IPS DF 6.9 (cell line): ENCODE measurements around the gene MLPH.

Experiments used
- DNase-seq: peaks from one replicate; pipeline ENCODE4 v3.0.0-alpha.2; 2013; ENCODE audit warnings: low read depth, low spot score
- H3K27ac ChIP-seq: one replicate; pipeline ENCODE4 v1.5.1; 2013; ENCODE audit warnings: low read length, control low read depth
- H3K27me3 ChIP-seq: 2 replicates; pipeline ENCODE4 v1.6.1; 2013; ENCODE audit warnings: mild to moderate bottlenecking, low read length; ENCODE audit not compliant: control insufficient read depth, insufficient read depth
- H3K36me3 ChIP-seq: 2 replicates; pipeline ENCODE4 v1.6.1; 2013; ENCODE audit warnings: low read length; ENCODE audit not compliant: control insufficient read depth, insufficient read depth
- H3K4me1 ChIP-seq: 2 replicates; pipeline ENCODE4 v1.6.1; 2013; ENCODE audit warnings: low read length; ENCODE audit not compliant: control insufficient read depth, insufficient read depth
- H3K4me3 ChIP-seq: 2 replicates; pipeline ENCODE4 v1.5.1; 2013; ENCODE audit warnings: mild to moderate bottlenecking, low read length
- H3K9me3 ChIP-seq: 2 replicates; pipeline ENCODE4 v1.6.1; 2013; ENCODE audit warnings: low read length, inconsistent platforms; ENCODE audit not compliant: control insufficient read depth, insufficient read depth
- WGBS: extraction: QIAGEN DNeasy Blood & Tissue Kit; methylation state at CpG from one replicate; pipeline ENCODE4 v1.1.7; 2013; ENCODE audit warnings: mixed read lengths, missing lambda C conversion rate; ENCODE audit not compliant: insufficient read length, insufficient coverage; 5-methylcytosine and 5-hydroxymethylcytosine counted together

MLPH gene

DNA sequence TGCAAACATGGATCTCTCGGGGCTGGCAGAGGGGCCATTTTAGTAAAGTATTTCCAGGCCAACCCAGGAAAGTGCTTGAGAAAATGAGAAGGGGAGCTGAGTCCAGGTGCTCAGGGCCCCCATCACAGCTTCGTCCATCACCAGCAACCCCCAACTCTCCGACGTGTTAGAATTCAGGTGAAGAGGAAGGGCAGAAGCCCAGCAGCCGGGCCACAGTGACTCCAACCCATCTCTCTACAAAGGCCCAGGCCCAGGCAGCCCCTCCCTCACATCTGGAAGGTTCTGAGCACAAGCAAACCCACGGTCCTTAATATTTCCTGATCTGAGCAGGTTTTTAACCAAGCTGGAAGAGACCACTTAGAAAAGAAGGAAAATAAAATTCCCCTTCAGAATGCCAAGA, 38.4 kb upstream of the MLPH start:
- H3K9me3 ChIP-seq = no peaks in the 10 kb centered on the region
- H3K4me1 ChIP-seq = peaks cover 2% of the 10 kb centered on the region; the same call in 1 of the 2 replicates
- no peaks in the 10 kb centered on the region; the same call in 1 of the 2 replicates for H3K36me3 ChIP-seq
- H3K4me3 ChIP-seq = no peak overlapping the region
- no CpG with 5 or more reads among the region's 6 CpGs for WGBS
- no peak for DNase-seq
- H3K27ac ChIP-seq = no peak overlapping the region
- H3K27me3 ChIP-seq = no peaks in the 10 kb centered on the region

DNA sequence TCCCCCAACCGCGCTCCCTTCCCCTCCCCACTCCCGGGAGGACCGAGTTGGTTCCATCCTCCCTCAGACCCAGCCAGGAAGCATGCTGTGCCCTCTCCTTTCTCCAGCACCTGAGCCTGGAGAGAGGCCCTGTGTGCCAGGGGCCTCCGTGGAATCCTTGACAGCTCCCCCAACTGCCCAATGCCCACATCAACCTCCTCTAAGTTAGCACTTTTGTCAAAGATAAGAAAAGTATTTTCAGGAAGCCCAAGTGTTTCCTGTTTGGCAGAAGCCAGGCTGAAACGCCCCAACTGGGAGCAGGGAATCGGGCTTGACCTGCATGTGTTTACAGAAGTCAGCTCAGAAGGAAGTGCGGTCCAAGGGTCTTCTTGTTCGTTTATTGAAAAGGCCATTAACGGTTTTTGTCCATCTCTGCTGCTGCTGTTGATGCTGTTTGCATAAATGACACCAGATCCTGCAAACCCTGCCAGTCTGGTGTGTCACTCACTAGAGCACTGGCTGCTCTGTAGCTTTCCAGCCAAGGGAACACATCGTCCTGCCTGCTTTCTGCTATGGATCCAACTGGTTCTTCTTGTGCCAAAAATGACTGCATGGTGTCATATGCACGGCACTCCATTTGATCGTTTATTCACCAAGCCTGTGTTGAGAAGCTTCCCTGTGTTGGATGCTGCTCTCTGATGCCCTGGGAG, 37.7 kb upstream of the MLPH start:
- no peak overlapping the region for H3K27ac ChIP-seq
- no CpG with 5 or more reads among the region's 13 CpGs for WGBS
- no peak for DNase-seq

DNA sequence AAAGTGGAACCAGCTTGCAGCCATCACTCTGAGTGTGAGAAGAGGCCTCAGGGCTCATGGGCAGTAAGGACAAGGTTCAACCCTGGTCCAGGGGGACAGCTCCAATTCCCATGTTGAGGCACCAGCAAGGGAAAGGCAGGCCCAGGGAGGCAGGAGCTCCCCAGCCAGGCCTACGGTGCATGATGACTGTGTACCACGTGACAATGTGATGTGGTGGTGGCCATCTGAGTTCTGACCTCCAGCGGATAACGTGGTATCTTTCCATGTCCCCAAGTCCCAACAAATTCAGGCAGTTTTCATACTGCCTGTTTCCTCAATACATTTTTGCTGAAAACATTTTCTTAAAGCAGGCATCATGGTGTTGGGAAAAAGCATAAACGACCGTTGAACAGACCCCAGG, 36.9 kb upstream of the MLPH start:
- no peak for DNase-seq
- Histone ChIP-seq H3K27ac (no peak overlapping the region), H3K36me3 (no peaks in the 10 kb centered on the region; the same call in 1 of the 2 replicates), H3K27me3 (no peaks in the 10 kb centered on the region), H3K4me1 (peaks cover 2% of the 10 kb centered on the region; the same call in 1 of the 2 replicates), H3K4me3 (no peak overlapping the region), H3K9me3 (no peaks in the 10 kb centered on the region)
- WGBS = no CpG with 5 or more reads among the region's 6 CpGs

More for the DNA sequence above, 37.7 kb upstream of the MLPH start:
- Histone ChIP-seq H3K9me3 (no peaks in the 10 kb centered on the region), H3K36me3 (no peaks in the 10 kb centered on the region; the same call in 1 of the 2 replicates), H3K27me3 (no peaks in the 10 kb centered on the region), H3K4me1 (peaks cover 2% of the 10 kb centered on the region; the same call in 1 of the 2 replicates), H3K4me3 (no peak overlapping the region)

DNA sequence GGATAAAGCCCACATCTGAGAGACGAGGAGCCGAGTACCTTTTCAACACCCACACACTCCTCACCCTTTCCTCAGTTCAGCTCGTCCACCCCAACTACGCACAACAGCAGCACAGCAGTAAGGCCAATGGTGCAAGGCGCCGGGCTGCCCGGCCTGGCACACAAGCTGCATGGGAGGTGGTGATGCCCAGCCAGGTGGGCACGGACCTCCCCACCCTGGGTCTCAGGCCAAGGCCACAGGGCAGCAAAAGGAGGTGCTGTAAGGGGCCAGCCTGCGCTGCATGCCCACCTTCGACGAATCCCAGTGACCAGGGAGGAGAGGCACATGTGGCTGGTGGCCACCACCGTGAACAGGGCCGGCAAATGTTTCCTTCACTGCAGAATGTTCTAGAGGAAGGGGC, 36.5 kb upstream of the MLPH start:
- no peak overlapping the region for H3K27ac ChIP-seq
- H3K27me3 ChIP-seq = no peaks in the 10 kb centered on the region
- H3K36me3 ChIP-seq = no peaks in the 10 kb centered on the region; the same call in 1 of the 2 replicates
- no CpG with 5 or more reads among the region's 13 CpGs for WGBS
- no peaks in the 10 kb centered on the region for H3K9me3 ChIP-seq
- peaks cover 2% of the 10 kb centered on the region; the same call in 1 of the 2 replicates for H3K4me1 ChIP-seq
- DNase-seq = no peak
- no peak overlapping the region for H3K4me3 ChIP-seq

DNA sequence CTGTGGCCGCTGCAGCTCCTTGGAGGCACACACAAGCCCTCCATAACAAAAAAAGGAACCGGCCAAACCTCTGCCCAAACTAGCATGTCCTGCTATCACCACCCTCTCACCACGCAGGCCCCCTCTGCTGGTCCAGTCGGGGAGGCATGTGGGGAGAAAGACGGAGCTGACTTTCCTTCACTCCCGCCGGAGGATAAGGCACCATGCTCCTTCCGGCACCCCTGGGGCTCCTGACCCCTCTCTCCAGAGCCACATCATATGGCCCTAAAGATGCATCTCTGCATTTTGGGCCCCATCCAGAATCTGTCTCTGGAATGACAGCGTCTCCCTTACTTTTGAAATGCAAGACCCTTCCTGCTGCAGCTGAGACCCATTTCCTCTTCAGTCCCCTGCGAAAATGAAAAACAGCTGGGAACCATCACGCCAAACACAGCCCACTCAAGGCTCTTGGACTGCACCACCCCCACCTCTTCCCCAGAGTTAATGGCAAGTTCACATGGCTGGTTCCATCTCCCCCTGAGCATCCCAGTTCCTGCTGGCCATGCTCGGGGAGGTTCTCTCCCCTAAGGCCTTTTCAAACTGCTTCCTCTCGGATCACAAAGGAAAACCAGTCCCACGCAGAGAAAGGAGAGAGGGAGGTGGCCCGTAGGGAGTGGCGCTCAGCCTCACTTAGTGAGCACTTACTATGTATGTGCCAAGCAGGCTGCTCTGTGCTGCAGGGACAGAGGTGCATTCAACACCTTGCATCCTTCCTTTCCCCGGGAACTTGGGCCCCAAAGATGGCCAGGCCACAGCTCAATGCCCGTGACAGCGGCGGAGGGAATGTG, 35.2 kb upstream of the MLPH start:
- no CpG with 5 or more reads among the region's 20 CpGs for WGBS
- H3K27ac ChIP-seq = no peak overlapping the region

DNA sequence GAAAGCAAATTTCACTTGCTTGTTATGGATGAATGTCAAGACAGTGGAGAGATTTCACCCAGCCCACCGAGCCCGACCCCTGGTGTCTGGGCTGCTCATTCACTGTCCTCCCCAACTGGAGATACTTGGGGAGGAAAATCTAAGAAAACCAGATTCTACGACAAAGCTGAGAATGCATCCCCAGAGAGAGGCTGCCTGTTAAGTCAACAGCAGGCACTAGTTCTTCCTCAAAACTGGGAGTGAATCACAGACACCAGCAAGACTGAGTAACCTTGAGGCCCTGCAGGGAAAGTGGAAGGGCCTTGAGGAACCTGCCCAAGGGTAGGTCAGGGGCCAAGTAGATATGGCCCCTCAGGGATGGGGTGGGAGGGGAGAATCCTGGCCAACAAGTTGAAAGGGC, 34.2 kb upstream of the MLPH start:
- no peak for DNase-seq
- Histone ChIP-seq H3K4me3 (no peak overlapping the region), H3K27ac (no peak overlapping the region), H3K4me1 (peaks cover 2% of the 10 kb centered on the region; the same call in 1 of the 2 replicates), H3K9me3 (no peaks in the 10 kb centered on the region), H3K27me3 (no peaks in the 10 kb centered on the region), H3K36me3 (no peaks in the 10 kb centered on the region; the same call in 1 of the 2 replicates)
- WGBS = no CpG with 5 or more reads among the region's 3 CpGs

More for the DNA sequence above, 35.2 kb upstream of the MLPH start:
- no peaks in the 10 kb centered on the region for H3K9me3 ChIP-seq
- H3K36me3 ChIP-seq = no peaks in the 10 kb centered on the region; the same call in 1 of the 2 replicates
- no peak overlapping the region for H3K4me3 ChIP-seq
- peaks cover 2% of the 10 kb centered on the region; the same call in 1 of the 2 replicates for H3K4me1 ChIP-seq
- H3K27me3 ChIP-seq = no peaks in the 10 kb centered on the region
- no peak for DNase-seq

DNA sequence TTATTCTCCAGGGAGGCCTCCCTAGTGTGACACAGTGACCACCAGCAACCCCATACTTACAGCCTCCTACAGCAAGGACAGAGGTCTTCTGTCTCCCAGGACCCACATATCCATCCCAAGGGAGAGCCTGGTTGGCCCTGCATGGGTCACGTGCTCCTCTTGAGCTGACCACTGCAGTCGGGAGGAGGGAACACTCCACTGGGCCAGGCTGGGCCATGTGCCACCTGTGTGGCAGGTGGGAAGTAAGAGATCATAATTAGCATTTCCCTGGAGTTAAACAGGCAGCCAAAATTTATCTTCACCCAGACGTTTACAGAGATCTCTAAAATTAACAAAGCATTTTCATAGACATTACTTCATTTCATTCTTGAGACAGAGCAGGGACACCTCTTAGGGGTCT, 33.4 kb upstream of the MLPH start:
- H3K4me3 ChIP-seq = no peak overlapping the region
- no peak overlapping the region for H3K27ac ChIP-seq
- H3K9me3 ChIP-seq = no peaks in the 10 kb centered on the region
- 0 out of 2 replicates have a peak, but pooled peaks cover 2% of the 10 kb centered on the region for H3K4me1 ChIP-seq
- H3K36me3 ChIP-seq = no peaks in the 10 kb centered on the region; the same call in 1 of the 2 replicates
- no peak for DNase-seq
- H3K27me3 ChIP-seq = no peaks in the 10 kb centered on the region
- WGBS = no CpG with 5 or more reads among the region's 3 CpGs

DNA sequence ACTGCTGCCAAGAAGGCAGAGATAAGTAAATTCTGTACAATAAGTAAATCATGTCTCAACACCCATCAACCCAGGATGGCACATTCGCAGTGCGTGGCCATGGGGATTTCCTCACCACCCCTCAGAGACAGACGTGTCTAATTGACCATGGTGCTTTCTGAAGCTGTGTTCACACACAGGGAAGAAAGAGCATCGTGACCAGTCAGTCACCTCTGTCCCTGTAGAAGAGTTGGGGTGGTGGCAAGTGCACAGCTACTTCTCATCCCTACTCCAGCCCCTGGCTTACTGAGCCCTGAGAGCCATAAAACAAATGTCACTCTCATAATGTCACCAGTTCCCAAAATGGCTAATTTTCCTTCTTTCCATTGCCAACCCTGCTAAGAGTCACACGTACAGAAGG, 31.3 kb upstream of the MLPH start:
- no CpG with 5 or more reads among the region's 5 CpGs for WGBS
- Histone ChIP-seq H3K36me3 (no peaks in the 10 kb centered on the region), H3K4me1 (0 out of 2 replicates have a peak, but pooled peaks cover 2% of the 10 kb centered on the region), H3K27ac (no peak overlapping the region), H3K9me3 (no peaks in the 10 kb centered on the region), H3K4me3 (no peak overlapping the region), H3K27me3 (no peaks in the 10 kb centered on the region)
- no peak for DNase-seq

DNA sequence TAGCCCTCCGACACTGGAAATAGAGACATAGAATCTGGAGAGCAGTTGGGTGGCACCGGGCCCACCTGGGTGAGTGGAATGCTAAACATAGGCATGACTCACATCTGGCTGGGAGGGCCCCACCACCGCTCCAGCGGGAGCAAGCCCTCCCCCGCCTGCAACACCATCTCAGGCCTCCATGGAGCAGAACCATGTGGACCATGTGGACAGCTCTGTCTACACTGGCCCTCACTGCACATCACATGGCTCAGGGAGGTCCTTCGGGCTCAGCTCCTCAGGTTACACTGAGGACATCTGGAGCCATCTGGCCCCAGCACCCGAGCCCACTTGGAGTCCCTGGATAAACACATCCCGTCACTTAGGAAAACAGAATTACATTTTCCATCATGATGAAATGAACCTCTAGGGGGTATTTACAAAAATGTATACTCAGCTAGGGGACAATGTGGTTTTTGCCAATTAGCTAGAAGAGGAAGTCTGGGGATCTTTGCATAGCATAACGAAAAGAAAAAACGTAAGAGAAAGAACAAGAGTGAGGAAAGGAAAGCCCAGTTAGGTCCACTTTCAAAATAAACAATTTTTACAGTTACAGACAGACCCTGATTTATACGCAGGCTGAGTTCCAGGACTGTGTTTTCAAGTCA, 30.7 kb upstream of the MLPH start:
- whole genome bisulfite sequencing = no CpG with 5 or more reads among the region's 11 CpGs
- no peaks in the 10 kb centered on the region for H3K36me3 ChIP-seq
- H3K4me3 ChIP-seq = no peak overlapping the region
- H3K9me3 ChIP-seq = no peaks in the 10 kb centered on the region
- H3K27me3 ChIP-seq = no peaks in the 10 kb centered on the region
- DNase-seq = no peak
- H3K4me1 ChIP-seq = 0 out of 2 replicates have a peak, but pooled peaks cover 2% of the 10 kb centered on the region
- H3K27ac ChIP-seq = no peak overlapping the region

DNA sequence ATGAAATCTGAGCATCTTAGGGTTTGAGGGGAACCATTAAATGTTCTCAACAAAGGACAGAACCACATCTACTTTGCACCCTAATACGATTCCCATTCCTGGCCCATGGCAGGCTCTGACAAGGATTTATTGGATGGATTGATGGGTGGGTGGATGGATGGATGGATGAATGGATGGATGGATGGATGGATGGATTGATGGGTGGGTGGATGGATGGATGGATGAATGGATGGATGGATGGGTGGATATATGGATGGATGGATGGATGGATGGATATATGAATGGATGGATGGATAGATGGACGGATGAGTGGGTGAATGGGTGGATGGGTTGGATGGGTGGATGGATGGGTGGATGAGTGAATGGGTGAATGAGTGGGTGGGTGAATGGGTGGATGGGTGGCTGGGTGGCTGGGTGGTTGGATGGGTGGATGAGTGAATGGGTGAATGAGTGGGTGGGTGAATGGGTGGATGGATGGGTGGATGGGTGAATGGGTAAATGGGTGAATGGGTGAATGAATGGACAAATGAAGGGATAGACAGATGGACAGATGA, 29.6 kb upstream of the MLPH start:
- no peaks in the 10 kb centered on the region for H3K27me3 ChIP-seq
- no peaks in the 10 kb centered on the region for H3K36me3 ChIP-seq
- H3K9me3 ChIP-seq = no peaks in the 10 kb centered on the region
- 78% methylated on average over 1 of the region's 2 CpGs for WGBS
- H3K27ac ChIP-seq = no peak overlapping the region
- H3K4me3 ChIP-seq = no peak overlapping the region
- no peaks in the 10 kb centered on the region for H3K4me1 ChIP-seq
- no peak for DNase-seq
